Heart left ventricle (tissue), 16 donors: ENCODE results near the gene TTC8. TPM values are rescaled to one million over a fixed set of nuclear protein-coding genes. Genes with fewer than 3 reads are reported as not detected.

Experiments used
- ATAC-seq, 4 donors: fragments of 200-7000 bp; cut with Tn5 transposase; one replicate each; pipeline ENCODE4 v1.9.1; 2020 to 2022; ENCODE audit warnings: moderate library complexity in 4 of 4, mild to moderate bottlenecking in 3 of 4, moderate number of reproducible peaks in 1 of 4
- DNase-seq, 5 donors: peaks; one replicate each; pipeline ENCODE4 v3.0.0-alpha.2; 2020
- H3K27ac ChIP-seq, 12 donors: fragments of 200-600 bp; sonication (generic) in 4 of 12; one replicate each; pipeline versions ENCODE4 v1.5.0 to v1.8.0; 2016 to 2022; ENCODE audit warnings: mild to moderate bottlenecking in 2 of 12
- H3K27me3 ChIP-seq, 9 donors: fragments of 200-600 bp; sonication (generic) in 2 of 9; one replicate each; pipeline versions ENCODE4 v1.5.1 to v1.8.0; 2016 to 2022; ENCODE audit warnings: mild to moderate bottlenecking in 3 of 9
- H3K36me3 ChIP-seq, 9 donors: fragments of 200-600 bp; sonication (generic) in 2 of 9; one replicate each; pipeline versions ENCODE4 v1.5.0 to v1.8.0; 2018 to 2022; ENCODE audit warnings: mild to moderate bottlenecking in 2 of 9
- H3K4me1 ChIP-seq, 12 donors: fragments of 200-600 bp; sonication (generic) in 4 of 12; one replicate each; pipeline versions ENCODE4 v1.5.0 to v1.8.0; 2016 to 2022; ENCODE audit warnings: mild to moderate bottlenecking in 3 of 12
- H3K4me3 ChIP-seq, 12 donors: fragments of 200-600 bp; sonication (generic) in 4 of 12; one replicate each; pipeline versions ENCODE4 v1.5.0 to v1.8.0; 2017 to 2022; ENCODE audit warnings: mild to moderate bottlenecking in 9 of 12, moderate library complexity in 4 of 12
- H3K9me3 ChIP-seq, 12 donors: fragments of 200-600 bp; sonication (generic) in 4 of 12; one replicate each; pipeline versions ENCODE4 v1.5.0 to v1.8.0; 2016 to 2022; ENCODE audit warnings: mild to moderate bottlenecking in 1 of 12
- CTCF ChIP-seq, 12 donors: fragments of 200-600 bp; sonication (generic) in 4 of 12; IDR thresholded peaks; one replicate each; pipeline versions ENCODE4 v1.5.0 to v1.8.0; 2018 to 2022; ENCODE audit warnings: antibody characterized with exemption in 12 of 12, mild to moderate bottlenecking in 5 of 12
- POLR2A ChIP-seq, 2 donors: fragments of 450-650 bp; IDR thresholded peaks; one replicate each; pipeline ENCODE4 v1.6.1; 2017; ENCODE audit warnings: antibody characterized with exemption in 2 of 2, mild to moderate bottlenecking in 2 of 2, moderate library complexity in 2 of 2
- WGBS, 4 donors: extraction: QIAGEN DNeasy Blood & Tissue Kit in 2 of 4; methylation state at CpG; one replicate each; pipeline versions ENCODE4 v1.1.5 to v1.1.7; 2013 to 2018; 5-methylcytosine and 5-hydroxymethylcytosine counted together
- intact Hi-C, 10 donors: fragments of 100-400 bp; cut with DNase I; formaldehyde crosslinking; loops; one replicate each; pipeline versions ENCODE4 v1.11.1 to v1.14.2; 2022
- polyA plus RNA-seq, 2 donors: library from polyadenylated mRNA; stranded (reverse); fragments of 200-250 nt; gene quantifications; one replicate each; pipeline ENCODE4 v1.2.3, GENCODE V29; 2013
- total RNA-seq, 9 donors: library from RNA; depleted of rRNA in 2 of 9; stranded (reverse); fragments of >200 nt in 2 of 9; fragmentation: NEBNext Ultra II Directional in 3 of 9; extraction: Animal tissue kit (Norgen Biotek cat#: 25700) in 3 of 9; gene quantifications; one replicate each; pipeline versions ENCODE4 v1.1.0 to v1.2.4, GENCODE V29; 2016 to 2023
- donor health status: ischemic (EF 13 %, LVEDD 7.1; RV severe dilation, severe dysfunction).
- donor health status: healthy with polysubstance abuse.
- donor health status: DM: no; HTN: yes; CAD: no.
- donor health status: DM: no; HTN: no; CAD: no.
- donor health status: ischemic (EF 25% LVEDD 6.9; RV normal size, moderate dysfunction).
- donor health status: ischemic (EF 25% LVEDD 5.7; RV mildly dilated, moderate dysfunction).
- donor health status: healthy.
- donor health status: DM: yes; HTN: yes; CAD: no.
- donor health status: ischemic (EF 35%, LVEDD 5.7; RV mildly dilated, moderate dysfunction).
- donor health status: nonischemic (EF 11% LVEDD 7.7; RV severe dilation, severe dysfunction).
- donor health status: DM: yes; HTN: yes; CAD: no.
- donor health status: PGD.
- donor health status: ischemic (EF 29% LVEDD 5.4; RV normal size, mild dysfunction).
- donor health status: nonischemic (EF 23%, LVEDD 6.1; RV moderate dilation, normal function).

Gene TTC8
- total and polyA plus RNA-seq, 11 donors = 4.5 to 18.3 (median 11.9) TPM

GRCh38 chr14:88823968-88824313, 510 bp upstream of the TTC8 start:
- no peak for DNase-seq
- Histone ChIP-seq H3K9me3 (no peaks in the 10 kb centered on the region), H3K27ac (peak overlapping the region; percentile 77 to 93 (median 89)), H3K4me1 (peaks cover 0 to 13% (median 6%) of the 10 kb centered on the region in 12 donors), H3K36me3 (no peaks in the 10 kb centered on the region), H3K4me3 (peak overlapping the region; percentile 32 to 82 (median 72)), H3K27me3 (peaks cover 0 to 2% (median 0%) of the 10 kb centered on the region in 9 donors)
- 9 to 12% (median 12%) methylated on average over 9 of the region's 9 CpGs for WGBS, 4 donors
- ATAC-seq = no peak
- TF ChIP-seq CTCF (IDR thresholded peaks at IDR 0.05) (no peak), POLR2A (IDR thresholded peaks at IDR 0.05) (no peak)
- intact Hi-C loops = no loop called here

GRCh38 chr14:88825078-88825458, 617 bp downstream of the TTC8 start:
- Histone ChIP-seq H3K9me3 (no peaks in the 10 kb centered on the region), H3K4me1 (peaks cover 0 to 24% (median 6%) of the 10 kb centered on the region in 12 donors), H3K4me3 (peak overlapping the region; percentile 32 to 82 (median 72)), H3K36me3 (no peaks in the 10 kb centered on the region), H3K27ac (peak overlapping the region in 11 of 12 donors; percentile 77 to 93 (median 89)), H3K27me3 (no peaks in the 10 kb centered on the region)
- TF ChIP-seq CTCF (IDR thresholded peaks at IDR 0.05) (no peak), POLR2A (IDR thresholded peaks at IDR 0.05) (no peak)
- ATAC-seq = no peak
- no peak for DNase-seq
- intact Hi-C loops = no loop called here
- WGBS, 4 donors = 8 to 12% (median 10%) methylated on average over 5 of the region's 5 CpGs

- ATAC-seq (no peak), DNase-seq (no peak)
- H3K36me3 ChIP-seq = no peaks in the 10 kb centered on the region
- TF ChIP-seq CTCF (IDR thresholded peaks at IDR 0.05) = no peak
- TF ChIP-seq POLR2A (IDR thresholded peaks at IDR 0.05) = no peak
- peaks cover 0 to 24% (median 6%) of the 10 kb centered on the region in 12 donors for H3K4me1 ChIP-seq
- WGBS, 4 donors = 95 to 97% (median 97%) methylated on average over 9 of the region's 9 CpGs
- H3K27ac ChIP-seq = no peak overlapping the region
- H3K4me3 ChIP-seq = peak overlapping the region in 9 of 12 donors; percentile 57 to 82 (median 71)
- intact Hi-C loops = no loop called here
- H3K9me3 ChIP-seq = no peaks in the 10 kb centered on the region
- no peaks in the 10 kb centered on the region for H3K27me3 ChIP-seq
Measured at GRCh38 chr14:88825503-88825902, 1.1 kb downstream of the TTC8 start.

- no peak for ATAC-seq
- 63 to 71% (median 68%) methylated on average over 3 of the region's 3 CpGs for WGBS, 4 donors
Measured at GRCh38 chr14:88829188-88829587, 4.7 kb downstream of the TTC8 start.

More at GRCh38 chr14:88829188-88829587, 4.7 kb downstream of the TTC8 start:
- H3K9me3 ChIP-seq = no peaks in the 10 kb centered on the region
- DNase-seq = no peak
- H3K27ac ChIP-seq = no peak overlapping the region
- no peaks in the 10 kb centered on the region for H3K27me3 ChIP-seq
- H3K36me3 ChIP-seq = no peaks in the 10 kb centered on the region
- intact Hi-C loops = no loop called here
- no peak for TF ChIP-seq POLR2A (IDR thresholded peaks at IDR 0.05)
- no peak for TF ChIP-seq CTCF (IDR thresholded peaks at IDR 0.05)
- H3K4me1 ChIP-seq = peaks cover 0 to 24% (median 6%) of the 10 kb centered on the region in 12 donors
- H3K4me3 ChIP-seq = no peak overlapping the region
